CD14-positive monocyte (primary cell): ENCODE data around the gene ZNF117. TPM values are rescaled to one million over a fixed set of nuclear protein-coding genes. Genes with fewer than 3 reads are reported as not detected.
"Not testable (repeated sequence)": the region's sequence is repeated elsewhere in the genome, so short reads cannot be mapped to it uniquely, and the experiment has no call there.

ENCODE experiments used
- DNase-seq, 3 donors: peaks; one replicate each; pipeline ENCODE4 v3.0.0-alpha.2; 2011 to 2022
- H2AFZ ChIP-seq: 2 replicates; pipeline ENCODE4 v1.6.0; 2012; ENCODE audit warnings: mild to moderate bottlenecking, low read depth, low read length, inconsistent platforms; ENCODE audit not compliant: insufficient read depth, poor library complexity, severe bottlenecking
- H3K27ac ChIP-seq, 2 donors: 1 replicate in 1 of 2; 2 replicates in 1 of 2; pipeline ENCODE4 v1.5.1; 2012 to 2013; ENCODE audit warnings: low read length in 2 of 2, control low read depth in 1 of 2, inconsistent platforms in 1 of 2, low read depth in 1 of 2, mild to moderate bottlenecking in 1 of 2
- H3K27me3 ChIP-seq, 2 donors: one replicate each; pipeline versions ENCODE4 v1.6.0 to v1.6.1; 2011 to 2013; ENCODE audit warnings: low read length in 2 of 2; ENCODE audit not compliant: control insufficient read depth in 2 of 2, insufficient read depth in 2 of 2
- H3K36me3 ChIP-seq, 2 donors: replicated peaks in 1 of 2; 1 replicate in 1 of 2; 2 replicates in 1 of 2; pipeline versions ENCODE4 v1.5.1 to v1.6.1; 2012 to 2013; ENCODE audit warnings: low read length in 2 of 2, control low read depth in 1 of 2, inconsistent platforms in 1 of 2, mild to moderate bottlenecking in 1 of 2; ENCODE audit not compliant: insufficient read depth in 2 of 2, control insufficient read depth in 1 of 2
- H3K4me1 ChIP-seq, 2 donors: 1 replicate in 1 of 2; 2 replicates in 1 of 2; pipeline versions ENCODE4 v1.5.1 to v1.6.1; 2012 to 2013; ENCODE audit warnings: low read length in 2 of 2, control low read depth in 1 of 2, inconsistent platforms in 1 of 2, mild to moderate bottlenecking in 1 of 2, moderate library complexity in 1 of 2; ENCODE audit not compliant: insufficient read depth in 2 of 2, control insufficient read depth in 1 of 2
- H3K4me2 ChIP-seq: replicated peaks from 2 replicates; pipeline ENCODE3; 2012; ENCODE audit warnings: low read length, moderate library complexity, mild to moderate bottlenecking; ENCODE audit not compliant: poor library complexity, severe bottlenecking; ENCODE audit errors: extremely low read depth
- H3K4me3 ChIP-seq, 3 experiments: fragments of 200-600 bp in 1 of 3; sonication (generic) in 1 of 3; replicated peaks in 1 of 3; 1 replicate in 2 of 3; 2 replicates in 1 of 3; pipeline ENCODE4 v1.5.1; 2011 to 2013; ENCODE audit warnings: low read length in 3 of 3, mild to moderate bottlenecking in 3 of 3, control low read depth in 2 of 3, low read depth in 2 of 3, inconsistent platforms in 1 of 3, moderate library complexity in 1 of 3
- H3K79me2 ChIP-seq: 2 replicates; pipeline ENCODE4 v1.6.0; 2012; ENCODE audit warnings: mild to moderate bottlenecking, control low read depth, inconsistent platforms, low read length, moderate library complexity; ENCODE audit not compliant: insufficient read depth
- H3K9ac ChIP-seq: 2 replicates; pipeline ENCODE4 v1.6.0; 2017; ENCODE audit warnings: low read length, mild to moderate bottlenecking; ENCODE audit not compliant: insufficient read depth, poor library complexity, severe bottlenecking
- H3K9me3 ChIP-seq, 2 donors: replicated peaks in 1 of 2; 1 replicate in 1 of 2; 2 replicates in 1 of 2; pipeline versions ENCODE4 v1.5.1 to v1.6.1; 2012 to 2013; ENCODE audit warnings: low read length in 2 of 2, control low read depth in 1 of 2; ENCODE audit not compliant: control insufficient read depth in 1 of 2, insufficient read depth in 1 of 2
- H4K20me1 ChIP-seq: 2 replicates; pipeline ENCODE4 v1.6.0; 2012; ENCODE audit warnings: mild to moderate bottlenecking, low read length, control low read depth, moderate library complexity; ENCODE audit not compliant: insufficient read depth
- H3K27ac Mint-ChIP-seq, 7 donors: one replicate each; pipeline ENCODE4 v1.8.0; 2020; ENCODE audit warnings: mild to moderate bottlenecking in 7 of 7, mixed read lengths in 7 of 7, moderate library complexity in 6 of 7, inconsistent platforms in 2 of 7
- H3K27me3 Mint-ChIP-seq, 3 donors: one replicate each; pipeline ENCODE4 v1.8.0; 2021 to 2022; ENCODE audit warnings: low read depth in 3 of 3, mild to moderate bottlenecking in 3 of 3, mixed read lengths in 3 of 3, moderate library complexity in 3 of 3, inconsistent platforms in 1 of 3
- H3K36me3 Mint-ChIP-seq, 2 donors: one replicate each; pipeline ENCODE4 v1.8.0; 2020; ENCODE audit warnings: mixed read lengths in 2 of 2, inconsistent platforms in 1 of 2, mild to moderate bottlenecking in 1 of 2
- H3K4me1 Mint-ChIP-seq: one replicate; pipeline ENCODE4 v1.8.0; 2020; ENCODE audit warnings: mild to moderate bottlenecking, mixed read lengths
- H3K4me3 Mint-ChIP-seq, 2 donors: one replicate each; pipeline ENCODE4 v1.8.0; 2020; ENCODE audit warnings: mild to moderate bottlenecking in 2 of 2, mixed read lengths in 2 of 2, moderate library complexity in 1 of 2
- H3K9me3 Mint-ChIP-seq, 7 donors: one replicate each; pipeline ENCODE4 v1.8.0; 2020 to 2022; ENCODE audit warnings: mixed read lengths in 7 of 7, mild to moderate bottlenecking in 6 of 7, moderate library complexity in 6 of 7, inconsistent platforms in 2 of 7
- WGBS: methylation state at CpG from one replicate; pipeline ENCODE4 v1.1.5; 2013; ENCODE audit warnings: missing lambda C conversion rate; ENCODE audit not compliant: insufficient coverage; 5-methylcytosine and 5-hydroxymethylcytosine counted together
- intact Hi-C, 2 donors: fragments of 100-400 bp; cut with micrococcal nuclease; formaldehyde crosslinking; loops; one replicate each; pipeline versions ENCODE4 v1.15.0 to v1.15.1; 2023
- polyA plus RNA-seq, 3 donors: library from polyadenylated mRNA; depleted of rRNA in 1 of 3; unstranded in 2 of 3; stranded (reverse) in 1 of 3; fragments of 300-500 nt in 2 of 3; fragments of >200 nt in 1 of 3; fragmentation: Illumina TruSeq in 2 of 3; gene quantifications; 1 replicate in 2 of 3; 2 replicates in 1 of 3; pipeline ENCODE4 v1.2.3, GENCODE V29; 2012 to 2021
- small RNA-seq: library from RNA; depleted of rRNA; stranded (forward); fragments of <200 nt; gene quantifications from one replicate; pipeline ENCODE3, GENCODE V24; 2012; ENCODE audit warnings: low read depth; ENCODE audit not compliant: insufficient read length
- TF ChIP-seq, protein P1 (sequence below): fragments of 200-600 bp; IDR thresholded peaks from one replicate; pipeline ENCODE4 v1.8.0; 2022; ENCODE audit warnings: antibody characterized with exemption, mild to moderate bottlenecking

ZNF117 gene
- polyA plus RNA-seq, 3 donors, result 0.37 to 8.7 (median 0.64) TPM

DNA sequence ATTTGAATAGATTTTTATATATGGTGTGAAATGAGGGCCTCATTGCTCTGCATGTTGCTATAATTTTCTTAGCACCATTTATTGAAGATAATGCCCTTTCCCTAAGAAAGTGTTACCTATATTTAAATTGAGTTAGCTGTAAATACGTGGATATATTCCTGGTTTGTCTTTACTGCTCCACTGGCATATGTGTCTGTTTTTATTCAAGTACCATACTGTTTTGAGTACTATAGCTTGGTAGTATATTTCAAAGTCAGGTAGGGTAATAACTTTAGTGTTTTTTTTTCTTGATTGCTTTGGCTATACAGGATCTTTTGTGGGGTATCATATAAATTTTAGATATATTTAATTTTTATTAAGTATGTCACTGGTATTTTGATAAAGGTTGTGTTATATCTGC, 56.4 kb downstream of the ZNF117 start:
- H3K36me3 ChIP-seq, result no peaks in the 10 kb centered on the region
- Mint-ChIP-seq H3K36me3 (peaks cover 0 to 2% of the 10 kb centered on the region in 2 donors), H3K4me3 (no peak overlapping the region), H3K27me3 (no peaks in the 10 kb centered on the region), H3K27ac (no peak overlapping the region), H3K4me1 (no peaks in the 10 kb centered on the region), H3K9me3 (peaks cover 7 to 51% (median 39%) of the 10 kb centered on the region in 7 donors)
- TF ChIP-seq, protein P1, sequence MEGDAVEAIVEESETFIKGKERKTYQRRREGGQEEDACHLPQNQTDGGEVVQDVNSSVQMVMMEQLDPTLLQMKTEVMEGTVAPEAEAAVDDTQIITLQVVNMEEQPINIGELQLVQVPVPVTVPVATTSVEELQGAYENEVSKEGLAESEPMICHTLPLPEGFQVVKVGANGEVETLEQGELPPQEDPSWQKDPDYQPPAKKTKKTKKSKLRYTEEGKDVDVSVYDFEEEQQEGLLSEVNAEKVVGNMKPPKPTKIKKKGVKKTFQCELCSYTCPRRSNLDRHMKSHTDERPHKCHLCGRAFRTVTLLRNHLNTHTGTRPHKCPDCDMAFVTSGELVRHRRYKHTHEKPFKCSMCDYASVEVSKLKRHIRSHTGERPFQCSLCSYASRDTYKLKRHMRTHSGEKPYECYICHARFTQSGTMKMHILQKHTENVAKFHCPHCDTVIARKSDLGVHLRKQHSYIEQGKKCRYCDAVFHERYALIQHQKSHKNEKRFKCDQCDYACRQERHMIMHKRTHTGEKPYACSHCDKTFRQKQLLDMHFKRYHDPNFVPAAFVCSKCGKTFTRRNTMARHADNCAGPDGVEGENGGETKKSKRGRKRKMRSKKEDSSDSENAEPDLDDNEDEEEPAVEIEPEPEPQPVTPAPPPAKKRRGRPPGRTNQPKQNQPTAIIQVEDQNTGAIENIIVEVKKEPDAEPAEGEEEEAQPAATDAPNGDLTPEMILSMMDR, result no peak
- H3K4me3 ChIP-seq, result no peak overlapping the region
- no peaks in the 10 kb centered on the region for H3K27me3 ChIP-seq
- no peak overlapping the region for H3K27ac ChIP-seq
- H4K20me1 ChIP-seq, result no peaks in the 10 kb centered on the region
- no peak for DNase-seq
- intact Hi-C loops, result no loop called here
- no peaks in the 10 kb centered on the region for H3K4me1 ChIP-seq
- peaks cover 29 to 61% of the 10 kb centered on the region in 2 donors for H3K9me3 ChIP-seq
- H3K9ac ChIP-seq, result no peak overlapping the region
- H3K4me2 ChIP-seq, result no peak overlapping the region
- WGBS, result no CpG with 5 or more reads among the region's 1 CpG
- no peaks in the 10 kb centered on the region for H3K79me2 ChIP-seq
- no peak overlapping the region for H2AFZ ChIP-seq

DNA sequence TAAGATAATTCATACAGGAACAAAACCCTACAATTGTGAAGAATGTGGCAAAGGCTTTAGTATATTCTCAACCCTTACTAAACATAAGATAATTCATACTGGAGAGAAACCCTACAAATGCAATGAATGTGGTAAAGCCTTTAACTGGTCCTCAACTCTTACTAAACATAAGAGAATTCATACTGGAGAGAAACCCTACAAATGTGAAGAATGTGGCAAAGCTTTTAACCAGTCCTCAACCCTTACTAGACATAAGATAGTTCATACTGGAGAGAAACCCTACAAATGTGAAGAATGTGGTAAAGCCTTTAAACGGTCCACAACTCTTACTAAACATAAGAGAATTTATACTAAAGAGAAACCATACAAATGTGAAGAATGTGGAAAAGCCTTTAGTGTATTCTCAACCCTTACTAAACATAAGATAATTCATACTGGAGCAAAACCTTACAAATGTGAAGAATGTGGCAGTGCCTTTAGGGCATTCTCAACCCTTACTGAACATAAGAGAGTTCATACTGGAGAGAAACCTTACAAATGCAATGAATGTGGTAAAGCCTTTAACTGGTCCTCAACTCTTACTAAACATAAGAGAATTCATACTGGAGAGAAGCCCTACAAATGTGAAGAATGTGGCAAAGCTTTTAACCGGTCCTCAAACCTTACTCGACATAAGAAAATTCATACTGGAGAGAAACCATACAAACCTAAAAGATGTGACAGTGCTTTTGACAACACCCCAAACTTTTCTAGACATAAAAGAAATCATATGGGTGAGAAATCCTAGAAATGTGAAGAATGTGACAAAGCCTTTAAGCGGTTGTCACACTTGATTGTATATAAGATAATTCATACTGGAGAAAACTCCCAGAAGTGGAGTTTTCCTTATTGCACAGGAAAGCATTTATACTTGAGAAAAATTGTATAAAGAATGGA, 62.3 kb downstream of the ZNF117 start:
- not testable (repeated sequence) for H3K4me3 Mint-ChIP-seq, H4K20me1 ChIP-seq

More for the DNA sequence above, 62.3 kb downstream of the ZNF117 start:
- H3K4me3 ChIP-seq, H3K9ac ChIP-seq, DNase-seq, H2AFZ ChIP-seq, H3K27me3 Mint-ChIP-seq, H3K27ac ChIP-seq, H3K27ac Mint-ChIP-seq, H3K27me3 ChIP-seq, H3K4me1 Mint-ChIP-seq, H3K4me2 ChIP-seq, H3K4me1 ChIP-seq, intact Hi-C loops, H3K79me2 ChIP-seq: not testable (repeated sequence)
- peaks cover 27 to 81% (median 72%) of the 10 kb centered on the region in 7 donors for H3K9me3 Mint-ChIP-seq
- peaks cover 38 to 83% of the 10 kb centered on the region in 2 donors for H3K9me3 ChIP-seq
- WGBS, result no CpG with 5 or more reads among the region's 4 CpGs
- peaks cover 26 to 50% of the 10 kb centered on the region in 2 donors for H3K36me3 ChIP-seq
- peaks cover 48 to 52% of the 10 kb centered on the region in 2 donors for H3K36me3 Mint-ChIP-seq

Small RNA genes lying within 50 kb of the gene (small RNA-seq; reads per million reads assigned to genes)
- not detected for gene RNU6-1229P

Other genes with a start within 250 kb of the ZNF117 start
- 1 to 10 TPM in 2 of 3 donors, under 1 TPM in 1; 0.89 to 1.1 (median 1.1) TPM for gene ZNF138, start 196.6 kb downstream of the ZNF117 start, polyA plus RNA-seq
- gene ZNF273, start 87.8 kb downstream of the ZNF117 start, polyA plus RNA-seq, result 1 to 10 TPM in 1 of 3 donors, under 1 TPM in 2; 0.21 to 1.7 (median 0.62) TPM
- 10 to 100 TPM in 1 of 3 donors, 1 to 10 TPM in 2; 2.1 to 23.4 (median 7.9) TPM for gene ERV3-1, start 15.7 kb upstream of the ZNF117 start, polyA plus RNA-seq